ENCODE results near the gene DRGX. TPM values are rescaled to one million over a fixed set of nuclear protein-coding genes. Genes with fewer than 3 reads are reported as not detected.

DRGX gene
- total RNA-seq, 4 donors from 2014 or later: 0.14 TPM; not detected in 3

GRCh38 chr10:49414496-49414895 is 18.6 kb upstream of the DRGX start:
- no peak overlapping the region for H3K4me3 ChIP-seq
- no peaks in the 10 kb centered on the region for H3K9me3 ChIP-seq
- TF ChIP-seq CTCF (IDR thresholded peaks at IDR 0.05) (no peak), POLR2A (IDR thresholded peaks at IDR 0.05) (no peak)
- H3K27ac ChIP-seq: no peak overlapping the region
- no peak for DNase-seq
- H3K27me3 ChIP-seq: no peaks in the 10 kb centered on the region
- no peaks in the 10 kb centered on the region for H3K36me3 ChIP-seq
- no peaks in the 10 kb centered on the region for H3K4me1 ChIP-seq
- intact Hi-C loops (cut with DNase I; ENCODE audit: low total_unique reads): no loop called here

GRCh38 chr10:49412571-49412970 is 16.7 kb upstream of the DRGX start:
- intact Hi-C loops (cut with DNase I; ENCODE audit: low total_unique reads): no loop called here
- H3K4me3 ChIP-seq: no peak overlapping the region
- no peaks in the 10 kb centered on the region for H3K36me3 ChIP-seq
- H3K27me3 ChIP-seq: no peaks in the 10 kb centered on the region
- H3K4me1 ChIP-seq: no peaks in the 10 kb centered on the region
- no peak for DNase-seq
- H3K27ac ChIP-seq: no peak overlapping the region
- no peaks in the 10 kb centered on the region for H3K9me3 ChIP-seq
- no peak for TF ChIP-seq CTCF (IDR thresholded peaks at IDR 0.05)
- TF ChIP-seq POLR2A (IDR thresholded peaks at IDR 0.05): no peak

- intact Hi-C loops (cut with DNase I; ENCODE audit: low total_unique reads): no loop called here
- DNase-seq: no peak
- TF ChIP-seq CTCF (IDR thresholded peaks at IDR 0.05) (no peak), POLR2A (IDR thresholded peaks at IDR 0.05) (no peak)
- H3K9me3 ChIP-seq: no peaks in the 10 kb centered on the region
- no peaks in the 10 kb centered on the region for H3K27me3 ChIP-seq
- H3K36me3 ChIP-seq: no peaks in the 10 kb centered on the region
- H3K27ac ChIP-seq: no peak overlapping the region
- H3K4me1 ChIP-seq: no peaks in the 10 kb centered on the region
- no peak overlapping the region for H3K4me3 ChIP-seq
Measured at GRCh38 chr10:49410365-49411074, 14.6 kb upstream of the DRGX start.

GRCh38 chr10:49409755-49410154 is 13.9 kb upstream of the DRGX start:
- H3K4me1 ChIP-seq: no peaks in the 10 kb centered on the region
- H3K27me3 ChIP-seq: no peaks in the 10 kb centered on the region
- H3K4me3 ChIP-seq: no peak overlapping the region
- no peaks in the 10 kb centered on the region for H3K9me3 ChIP-seq
- no peak overlapping the region for H3K27ac ChIP-seq
- TF ChIP-seq CTCF (IDR thresholded peaks at IDR 0.05) (no peak), POLR2A (IDR thresholded peaks at IDR 0.05) (no peak)
- H3K36me3 ChIP-seq: no peaks in the 10 kb centered on the region
- no peak for DNase-seq
- intact Hi-C loops (cut with DNase I; ENCODE audit: low total_unique reads): no loop called here

GRCh38 chr10:49408519-49409306 is 12.8 kb upstream of the DRGX start:
- no peak for DNase-seq
- Histone ChIP-seq H3K27me3 (no peaks in the 10 kb centered on the region), H3K27ac (no peak overlapping the region), H3K36me3 (no peaks in the 10 kb centered on the region), H3K4me1 (no peaks in the 10 kb centered on the region), H3K4me3 (no peak overlapping the region), H3K9me3 (no peaks in the 10 kb centered on the region)
- intact Hi-C loops (cut with DNase I; ENCODE audit: low total_unique reads): no loop called here
- TF ChIP-seq POLR2A (IDR thresholded peaks at IDR 0.05): no peak
- no peak for TF ChIP-seq CTCF (IDR thresholded peaks at IDR 0.05)

Measured in uterus (tissue), 4 donors.